ENCODE measurements around the gene SCRN2. TPM values are rescaled to one million over a fixed set of nuclear protein-coding genes. Genes with fewer than 3 reads are reported as not detected.

The SCRN2 gene
- total and polyA plus RNA-seq, 4 experiments from 2014 or later = 15.7 to 30.5 (median 23.0) TPM

- Mint-ChIP-seq H3K4me1 (peaks cover 7 to 15% (median 10%) of the 10 kb centered on the region in 4 donors), H3K4me3 (no peak overlapping the region), H3K27me3 (peaks cover 12 to 22% of the 10 kb centered on the region in 2 donors), H3K9me3 (peaks cover 0 to 2% (median 0%) of the 10 kb centered on the region in 8 donors), H3K36me3 (peaks cover 0 to 3% of the 10 kb centered on the region in 2 donors), H3K27ac (peak overlapping the region in 1 of 7 donors; percentile 64)
- Histone ChIP-seq H3K4me1 (ENCODE audit: insufficient read depth, low read length) (peaks cover 16% of the 10 kb centered on the region), H3K36me3 (ENCODE audit: insufficient read depth, low read length) (no peaks in the 10 kb centered on the region), H3K27me3 (ENCODE audit: insufficient read depth, low read length) (no peaks in the 10 kb centered on the region), H3K27ac (ENCODE audit: low read depth, low read length) (no peak overlapping the region), H3K9me3 (ENCODE audit: control insufficient read depth in 1 of 2, low read length in 2 of 2) (no peaks in the 10 kb centered on the region), H3K4me3 (ENCODE audit: low read length in 2 of 2) (no peak overlapping the region)
- POLR2A ChIA-PET (ENCODE audit: partially characterized antibody) = interaction anchor here (0.7 kb wide), 1 partner anchor 554 kb away, joined by 4 read pairs; no protein-coding TSS in a partner anchor
- intact Hi-C loops (cut with micrococcal nuclease) = no loop called here
- no peak for DNase-seq
- CTCF ChIA-PET (ENCODE audit: partially characterized antibody) = interaction anchor here (1.1 to 17.6 kb wide), 2 partner anchors 11 to 35 kb away, joined by 5 to 562 read pairs; partner anchors contain the start of genes SCRN2 and SP6
Measured at GRCh38 chr17:47878203-47879027, 37.3 kb upstream of the SCRN2 start.

- ChIA-PET POLR2A (ENCODE audit: partially characterized antibody) (no interaction called here), CTCF (ENCODE audit: partially characterized antibody) (no interaction called here)
- intact Hi-C loops (cut with micrococcal nuclease) = no loop called here
- H3K27me3 Mint-ChIP-seq = peaks cover 19 to 28% of the 10 kb centered on the region in 2 donors
- Histone ChIP-seq H3K27me3 (ENCODE audit: insufficient read depth, low read length) (no peaks in the 10 kb centered on the region), H3K27ac (ENCODE audit: low read depth, low read length) (no peak overlapping the region), H3K9me3 (ENCODE audit: control insufficient read depth in 1 of 2, low read length in 2 of 2) (no peaks in the 10 kb centered on the region), H3K4me3 (ENCODE audit: low read length in 2 of 2) (no peak overlapping the region), H3K4me1 (ENCODE audit: insufficient read depth, low read length) (peaks cover 7% of the 10 kb centered on the region), H3K36me3 (ENCODE audit: insufficient read depth, low read length) (no peaks in the 10 kb centered on the region)
- no peak overlapping the region for H3K4me3 Mint-ChIP-seq
- DNase-seq = no peak
- peaks cover 0 to 6% (median 1%) of the 10 kb centered on the region in 4 donors for H3K4me1 Mint-ChIP-seq
- H3K27ac Mint-ChIP-seq = no peak overlapping the region
- H3K9me3 Mint-ChIP-seq = peaks cover 0 to 2% (median 0%) of the 10 kb centered on the region in 8 donors
- H3K36me3 Mint-ChIP-seq = peaks cover 0 to 3% of the 10 kb centered on the region in 2 donors
Measured at GRCh38 chr17:47877368-47878034, 36.4 kb upstream of the SCRN2 start.

DNA sequence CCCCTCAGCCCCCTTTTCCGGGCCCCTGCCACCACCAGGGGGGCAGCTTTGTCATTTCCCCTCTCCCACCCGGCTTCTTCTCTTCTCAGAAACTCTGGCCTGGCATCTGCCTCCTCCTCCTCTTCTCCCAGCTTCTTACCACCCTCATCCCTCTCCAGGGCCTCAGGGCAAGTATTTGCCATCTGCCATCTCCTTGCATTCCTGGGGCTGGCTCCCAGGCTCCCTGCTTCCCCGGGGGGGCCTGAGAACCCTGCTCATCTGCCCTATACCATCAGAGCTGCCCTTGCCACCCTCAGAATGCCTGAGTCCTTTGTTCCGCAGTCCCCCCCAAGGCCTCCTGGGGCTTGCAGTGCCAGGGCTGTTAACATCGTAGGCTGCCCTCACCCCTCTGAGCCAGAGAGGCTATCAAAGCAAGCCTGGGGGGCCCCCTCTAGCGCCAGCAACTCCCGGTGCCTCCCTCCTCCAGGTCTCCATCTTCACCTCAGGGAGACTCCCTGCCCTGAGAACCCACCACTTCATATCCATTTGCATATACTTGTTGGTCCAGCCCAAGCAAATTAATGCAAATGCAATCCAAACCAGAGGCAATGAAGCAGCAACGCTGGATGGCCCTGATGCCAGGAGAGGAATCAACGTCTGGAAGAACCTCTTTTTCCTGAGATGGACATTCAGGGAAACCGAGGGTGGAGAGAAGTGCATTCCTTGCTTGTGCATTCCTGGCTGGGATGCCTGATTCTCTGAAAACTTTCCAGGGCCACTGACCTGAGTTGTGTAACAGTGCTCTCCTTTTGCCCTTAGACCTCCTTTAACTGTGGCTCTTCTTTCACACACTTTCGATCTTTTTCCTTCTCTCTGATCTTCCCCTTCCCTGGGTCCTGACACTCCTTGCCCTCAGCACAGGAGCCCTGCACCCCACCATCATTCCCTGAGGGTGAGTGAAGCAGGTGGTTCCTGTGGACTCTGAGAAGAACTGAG is 34.2 kb upstream of the SCRN2 start:
- ChIA-PET POLR2A (ENCODE audit: partially characterized antibody) (no interaction called here), CTCF (ENCODE audit: partially characterized antibody) (interaction anchor here (1.0 to 1.1 kb wide), 2 partner anchors 14 to 33 kb away, joined by 3 read pairs; no protein-coding TSS in a partner anchor)
- no peak overlapping the region for H3K27ac ChIP-seq (ENCODE audit: low read depth, low read length)
- Mint-ChIP-seq H3K4me3 (no peak overlapping the region), H3K4me1 (peaks cover 0 to 6% (median 0%) of the 10 kb centered on the region in 4 donors), H3K27me3 (peaks cover 30 to 35% of the 10 kb centered on the region in 2 donors), H3K9me3 (peaks cover 0 to 2% (median 0%) of the 10 kb centered on the region in 8 donors), H3K36me3 (peaks cover 0 to 3% of the 10 kb centered on the region in 2 donors), H3K27ac (peak overlapping the region in 1 of 7 donors; percentile 81)
- H3K27me3 ChIP-seq (ENCODE audit: insufficient read depth, low read length) = no peaks in the 10 kb centered on the region
- no peaks in the 10 kb centered on the region for H3K9me3 ChIP-seq (ENCODE audit: control insufficient read depth in 1 of 2, low read length in 2 of 2)
- H3K4me1 ChIP-seq (ENCODE audit: insufficient read depth, low read length) = no peaks in the 10 kb centered on the region
- intact Hi-C loops (cut with micrococcal nuclease) = no loop called here
- no peaks in the 10 kb centered on the region for H3K36me3 ChIP-seq (ENCODE audit: insufficient read depth, low read length)
- H3K4me3 ChIP-seq (ENCODE audit: low read length in 2 of 2) = no peak overlapping the region
- DNase-seq = no peak

- Histone ChIP-seq H3K4me3 (ENCODE audit: low read length in 2 of 2) (no peak overlapping the region), H3K4me1 (ENCODE audit: insufficient read depth, low read length) (no peaks in the 10 kb centered on the region), H3K9me3 (ENCODE audit: control insufficient read depth in 1 of 2, low read length in 2 of 2) (no peaks in the 10 kb centered on the region), H3K27me3 (ENCODE audit: insufficient read depth, low read length) (no peaks in the 10 kb centered on the region), H3K27ac (ENCODE audit: low read depth, low read length) (no peak overlapping the region), H3K36me3 (ENCODE audit: insufficient read depth, low read length) (no peaks in the 10 kb centered on the region)
- ChIA-PET POLR2A (ENCODE audit: partially characterized antibody) (interaction anchor here (0.7 to 1.2 kb wide), 2 partner anchors 16 to 1318 kb away, joined by 3 read pairs; no protein-coding TSS in a partner anchor), CTCF (ENCODE audit: partially characterized antibody) (no interaction called here)
- Mint-ChIP-seq H3K9me3 (peaks cover 0 to 2% (median 0%) of the 10 kb centered on the region in 8 donors), H3K4me1 (peaks cover 0 to 3% (median 0%) of the 10 kb centered on the region in 4 donors), H3K36me3 (peaks cover 0 to 3% of the 10 kb centered on the region in 2 donors), H3K4me3 (no peak overlapping the region), H3K27me3 (peaks cover 30 to 43% of the 10 kb centered on the region in 2 donors), H3K27ac (peak overlapping the region in 2 of 7 donors; percentile 63 to 84)
- no peak for DNase-seq
- intact Hi-C loops (cut with micrococcal nuclease) = no loop called here
Measured at GRCh38 chr17:47873200-47874090, 32.4 kb upstream of the SCRN2 start.

- ChIA-PET POLR2A (ENCODE audit: partially characterized antibody) (interaction anchor here (1.2 kb wide), 1 partner anchor 17 kb away, joined by 3 read pairs; no protein-coding TSS in a partner anchor), CTCF (ENCODE audit: partially characterized antibody) (no interaction called here)
- H3K27me3 Mint-ChIP-seq = peaks cover 30 to 40% of the 10 kb centered on the region in 2 donors
- H3K27ac ChIP-seq (ENCODE audit: low read depth, low read length) = no peak overlapping the region
- DNase-seq = no peak
- no peaks in the 10 kb centered on the region for H3K36me3 ChIP-seq (ENCODE audit: insufficient read depth, low read length)
- intact Hi-C loops (cut with micrococcal nuclease) = no loop called here
- H3K9me3 ChIP-seq (ENCODE audit: control insufficient read depth in 1 of 2, low read length in 2 of 2) = no peaks in the 10 kb centered on the region
- H3K4me3 Mint-ChIP-seq = no peak overlapping the region
- H3K36me3 Mint-ChIP-seq = no peaks in the 10 kb centered on the region
- no peaks in the 10 kb centered on the region for H3K27me3 ChIP-seq (ENCODE audit: insufficient read depth, low read length)
- H3K4me1 ChIP-seq (ENCODE audit: insufficient read depth, low read length) = no peaks in the 10 kb centered on the region
- H3K4me1 Mint-ChIP-seq = no peaks in the 10 kb centered on the region
- no peak overlapping the region for H3K27ac Mint-ChIP-seq
- no peak overlapping the region for H3K4me3 ChIP-seq (ENCODE audit: low read length in 2 of 2)
- H3K9me3 Mint-ChIP-seq = peaks cover 0 to 1% (median 0%) of the 10 kb centered on the region in 8 donors
Measured at GRCh38 chr17:47872651-47873161, 31.6 kb upstream of the SCRN2 start.

All from CD4-positive, alpha-beta memory T cell (primary cell).